T-helper 1 cell treated with Interleukin-12 subunit alpha and Interleukin-12 subunit beta and Interleukin-4 antibody, amounts not matched to agents 30 μg/mL and 1 μg/mL, for 36 hours (primary cell): ENCODE data around the gene ACO1.

Source experiments
- H3K27ac Mint-ChIP-seq: one replicate; pipeline ENCODE4 v1.8.0; 2021; ENCODE audit warnings: mild to moderate bottlenecking, mixed read lengths
- H3K27me3 Mint-ChIP-seq: one replicate; pipeline ENCODE4 v1.8.0; 2021; ENCODE audit warnings: low read depth, mixed read lengths
- H3K36me3 Mint-ChIP-seq: one replicate; pipeline ENCODE4 v1.8.0; 2021; ENCODE audit warnings: low read depth, mixed read lengths
- H3K4me1 Mint-ChIP-seq: one replicate; pipeline ENCODE4 v1.8.0; 2021; ENCODE audit warnings: low read depth, mixed read lengths
- H3K4me3 Mint-ChIP-seq: one replicate; pipeline ENCODE4 v1.8.0; 2021; ENCODE audit warnings: mild to moderate bottlenecking, moderate library complexity, mixed read lengths
- H3K9me3 Mint-ChIP-seq: one replicate; pipeline ENCODE4 v1.8.0; 2021; ENCODE audit warnings: mixed read lengths

Gene ACO1

GRCh38 chr9:32395510-32396216 lies 11.2 kb downstream of the ACO1 start:
- Mint-ChIP-seq H3K9me3 (no peaks in the 10 kb centered on the region), H3K36me3 (no peaks in the 10 kb centered on the region), H3K27me3 (no peaks in the 10 kb centered on the region), H3K4me1 (no peaks in the 10 kb centered on the region), H3K27ac (no peak overlapping the region), H3K4me3 (no peak overlapping the region)

- H3K27me3 Mint-ChIP-seq, result no peaks in the 10 kb centered on the region
- H3K4me1 Mint-ChIP-seq, result no peaks in the 10 kb centered on the region
- H3K4me3 Mint-ChIP-seq, result no peak overlapping the region
- no peaks in the 10 kb centered on the region for H3K9me3 Mint-ChIP-seq
- no peaks in the 10 kb centered on the region for H3K36me3 Mint-ChIP-seq
- no peak overlapping the region for H3K27ac Mint-ChIP-seq
Observed at GRCh38 chr9:32398207-32398606, 13.8 kb downstream of the ACO1 start.

DNA sequence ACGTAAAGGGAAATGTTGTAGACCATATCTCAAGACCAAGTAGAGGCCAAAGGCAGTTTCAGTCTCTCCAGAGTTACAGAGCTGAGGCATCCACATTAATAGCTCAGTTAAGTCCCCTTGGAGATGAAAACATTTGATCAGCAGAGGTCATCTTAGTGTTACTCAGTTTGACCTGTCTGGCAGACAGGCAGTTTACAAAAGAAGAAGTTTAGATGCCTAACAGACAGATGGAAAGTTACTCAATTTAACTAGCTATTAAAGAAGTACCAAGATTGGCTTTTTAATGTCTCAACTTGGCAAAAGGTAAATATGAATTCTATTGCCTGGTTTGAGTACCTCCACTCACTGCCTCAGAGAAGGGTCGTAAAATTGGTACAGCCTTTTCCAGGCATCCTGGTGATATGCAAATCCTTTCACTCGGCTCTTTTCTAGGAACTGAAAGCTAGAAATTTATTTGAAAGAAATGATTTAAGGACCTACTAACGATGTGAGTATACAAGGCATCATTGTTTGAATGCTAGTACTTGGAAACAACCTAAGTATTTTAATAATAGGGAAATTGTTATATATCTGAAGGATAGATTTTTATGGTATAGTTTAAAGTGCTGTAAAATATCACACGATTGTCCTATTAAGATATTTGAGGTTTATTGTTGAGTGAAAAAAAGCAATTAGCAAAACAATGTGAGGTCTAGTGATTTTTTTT lies 14.8 kb downstream of the ACO1 start:
- no peak overlapping the region for H3K27ac Mint-ChIP-seq
- H3K4me3 Mint-ChIP-seq, result no peak overlapping the region
- no peaks in the 10 kb centered on the region for H3K36me3 Mint-ChIP-seq
- H3K27me3 Mint-ChIP-seq, result no peaks in the 10 kb centered on the region
- peaks cover 5% of the 10 kb centered on the region for H3K4me1 Mint-ChIP-seq
- no peaks in the 10 kb centered on the region for H3K9me3 Mint-ChIP-seq

- peaks cover 3% of the 10 kb centered on the region for H3K36me3 Mint-ChIP-seq
- no peaks in the 10 kb centered on the region for H3K27me3 Mint-ChIP-seq
- peaks cover 5% of the 10 kb centered on the region for H3K4me1 Mint-ChIP-seq
- H3K9me3 Mint-ChIP-seq, result no peaks in the 10 kb centered on the region
- H3K27ac Mint-ChIP-seq, result no peak overlapping the region
- no peak overlapping the region for H3K4me3 Mint-ChIP-seq
Observed at GRCh38 chr9:32401488-32401887, 17.0 kb downstream of the ACO1 start.

- H3K4me3 Mint-ChIP-seq, result no peak overlapping the region
- no peak overlapping the region for H3K27ac Mint-ChIP-seq
- H3K27me3 Mint-ChIP-seq, result no peaks in the 10 kb centered on the region
- peaks cover 5% of the 10 kb centered on the region for H3K4me1 Mint-ChIP-seq
- H3K9me3 Mint-ChIP-seq, result no peaks in the 10 kb centered on the region
- H3K36me3 Mint-ChIP-seq, result peaks cover 12% of the 10 kb centered on the region
Observed at GRCh38 chr9:32403567-32404260, 19.3 kb downstream of the ACO1 start.

GRCh38 chr9:32404402-32404801 lies 20.0 kb downstream of the ACO1 start:
- Mint-ChIP-seq H3K4me3 (no peak overlapping the region), H3K9me3 (no peaks in the 10 kb centered on the region), H3K27me3 (no peaks in the 10 kb centered on the region), H3K27ac (no peak overlapping the region), H3K36me3 (peaks cover 14% of the 10 kb centered on the region), H3K4me1 (peaks cover 5% of the 10 kb centered on the region)

- no peak overlapping the region for H3K4me3 Mint-ChIP-seq
- no peak overlapping the region for H3K27ac Mint-ChIP-seq
Observed at GRCh38 chr9:32404856-32405255, 20.4 kb downstream of the ACO1 start.

DNA sequence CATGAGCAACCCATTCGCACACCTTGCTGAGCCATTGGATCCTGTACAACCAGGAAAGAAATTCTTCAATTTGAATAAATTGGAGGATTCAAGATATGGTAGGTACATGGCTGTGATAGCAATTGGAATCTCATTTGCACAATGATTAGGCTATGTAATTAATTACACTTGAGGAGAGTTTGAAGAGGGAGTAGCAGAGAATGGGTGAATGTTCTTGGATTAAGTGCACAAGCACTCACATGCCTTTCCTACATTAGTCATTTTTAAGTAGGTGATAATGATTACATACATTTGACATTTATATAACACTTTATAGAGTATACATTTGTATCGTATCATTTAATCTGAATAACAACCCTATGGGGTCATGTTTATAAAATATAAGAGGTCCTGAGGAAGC lies 21.1 kb downstream of the ACO1 start:
- Mint-ChIP-seq H3K27me3 (no peaks in the 10 kb centered on the region), H3K4me1 (peaks cover 5% of the 10 kb centered on the region), H3K27ac (no peak overlapping the region), H3K9me3 (no peaks in the 10 kb centered on the region), H3K36me3 (peaks cover 14% of the 10 kb centered on the region), H3K4me3 (no peak overlapping the region)

More at GRCh38 chr9:32404856-32405255, 20.4 kb downstream of the ACO1 start:
- Mint-ChIP-seq H3K9me3 (no peaks in the 10 kb centered on the region), H3K27me3 (no peaks in the 10 kb centered on the region), H3K36me3 (peaks cover 14% of the 10 kb centered on the region), H3K4me1 (peaks cover 5% of the 10 kb centered on the region)

GRCh38 chr9:32406046-32406445 lies 21.6 kb downstream of the ACO1 start:
- Mint-ChIP-seq H3K4me3 (no peak overlapping the region), H3K27me3 (no peaks in the 10 kb centered on the region), H3K27ac (no peak overlapping the region), H3K36me3 (peaks cover 14% of the 10 kb centered on the region), H3K4me1 (peaks cover 5% of the 10 kb centered on the region), H3K9me3 (no peaks in the 10 kb centered on the region)

GRCh38 chr9:32411753-32412152 lies 27.3 kb downstream of the ACO1 start:
- peaks cover 14% of the 10 kb centered on the region for H3K36me3 Mint-ChIP-seq
- no peak overlapping the region for H3K4me3 Mint-ChIP-seq
- no peaks in the 10 kb centered on the region for H3K4me1 Mint-ChIP-seq
- H3K27ac Mint-ChIP-seq, result no peak overlapping the region
- H3K27me3 Mint-ChIP-seq, result no peaks in the 10 kb centered on the region
- no peaks in the 10 kb centered on the region for H3K9me3 Mint-ChIP-seq

DNA sequence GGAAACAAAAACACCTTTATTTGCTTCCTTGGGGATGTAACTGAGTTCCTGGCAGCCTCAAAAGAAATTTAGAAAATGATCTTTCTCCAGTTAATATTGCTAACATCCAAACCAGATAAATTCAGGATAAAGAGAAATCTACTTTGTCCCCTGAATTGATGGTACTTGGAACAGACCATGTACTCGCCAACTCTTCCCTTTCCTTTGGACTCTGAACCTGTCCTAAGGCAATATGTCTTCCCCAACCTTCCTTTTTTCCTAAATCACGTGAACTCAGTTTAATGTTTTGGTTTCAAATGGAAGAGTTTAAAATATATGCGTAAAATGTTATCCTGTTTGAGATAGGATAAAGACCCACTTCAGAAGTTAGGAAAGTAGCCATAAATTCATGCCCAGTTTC lies 28.0 kb downstream of the ACO1 start:
- Mint-ChIP-seq H3K4me1 (no peaks in the 10 kb centered on the region), H3K9me3 (no peaks in the 10 kb centered on the region), H3K36me3 (peaks cover 9% of the 10 kb centered on the region), H3K27ac (no peak overlapping the region), H3K27me3 (no peaks in the 10 kb centered on the region), H3K4me3 (no peak overlapping the region)

DNA sequence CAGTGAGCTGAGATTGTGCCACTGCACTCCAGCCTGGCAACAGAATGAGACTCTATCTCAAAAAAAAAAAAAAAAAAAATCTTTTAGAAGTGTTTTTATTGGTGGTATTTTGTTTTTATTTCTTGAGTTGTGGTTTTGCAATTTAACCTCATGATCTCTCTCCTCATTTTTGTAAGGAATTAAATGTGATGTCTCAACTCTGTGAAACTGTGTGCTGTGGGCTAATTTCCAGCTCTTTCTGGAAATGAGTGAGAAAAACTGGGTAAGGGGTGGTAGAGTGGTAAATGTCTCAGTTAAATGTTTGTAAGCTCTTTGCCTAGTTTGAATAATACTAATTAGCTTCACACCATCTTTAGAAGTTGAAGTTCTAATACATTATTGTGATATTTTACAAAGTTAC lies 29.0 kb downstream of the ACO1 start:
- Mint-ChIP-seq H3K4me3 (no peak overlapping the region), H3K27ac (no peak overlapping the region), H3K4me1 (no peaks in the 10 kb centered on the region), H3K9me3 (no peaks in the 10 kb centered on the region), H3K27me3 (no peaks in the 10 kb centered on the region), H3K36me3 (peaks cover 11% of the 10 kb centered on the region)

DNA sequence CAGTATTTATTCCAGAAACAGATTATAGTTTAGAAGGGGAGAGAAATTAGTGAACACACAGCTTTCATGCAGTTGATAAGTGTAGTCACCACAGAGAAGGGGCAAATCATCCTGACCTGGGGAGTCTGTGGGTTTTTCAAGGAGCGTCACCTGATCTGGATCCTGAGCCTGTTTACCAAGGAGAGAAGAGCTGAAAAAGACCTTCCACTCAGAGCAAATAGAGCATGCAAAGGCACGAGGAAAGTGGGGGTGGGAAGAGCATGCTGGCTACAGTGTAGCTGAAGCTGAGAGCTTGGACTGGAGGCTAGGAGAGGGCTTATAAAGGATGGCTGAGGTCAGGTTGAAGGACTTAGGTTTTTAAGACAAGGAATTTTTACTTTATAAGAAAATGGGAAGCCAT lies 30.4 kb downstream of the ACO1 start:
- H3K4me3 Mint-ChIP-seq, result no peak overlapping the region
- H3K4me1 Mint-ChIP-seq, result no peaks in the 10 kb centered on the region
- H3K27ac Mint-ChIP-seq, result no peak overlapping the region
- no peaks in the 10 kb centered on the region for H3K9me3 Mint-ChIP-seq
- peaks cover 12% of the 10 kb centered on the region for H3K36me3 Mint-ChIP-seq
- no peaks in the 10 kb centered on the region for H3K27me3 Mint-ChIP-seq

- Mint-ChIP-seq H3K27me3 (no peaks in the 10 kb centered on the region), H3K36me3 (peaks cover 21% of the 10 kb centered on the region), H3K9me3 (no peaks in the 10 kb centered on the region), H3K4me3 (no peak overlapping the region), H3K27ac (no peak overlapping the region), H3K4me1 (no peaks in the 10 kb centered on the region)
Observed at GRCh38 chr9:32419921-32420320, 35.5 kb downstream of the ACO1 start.

DNA sequence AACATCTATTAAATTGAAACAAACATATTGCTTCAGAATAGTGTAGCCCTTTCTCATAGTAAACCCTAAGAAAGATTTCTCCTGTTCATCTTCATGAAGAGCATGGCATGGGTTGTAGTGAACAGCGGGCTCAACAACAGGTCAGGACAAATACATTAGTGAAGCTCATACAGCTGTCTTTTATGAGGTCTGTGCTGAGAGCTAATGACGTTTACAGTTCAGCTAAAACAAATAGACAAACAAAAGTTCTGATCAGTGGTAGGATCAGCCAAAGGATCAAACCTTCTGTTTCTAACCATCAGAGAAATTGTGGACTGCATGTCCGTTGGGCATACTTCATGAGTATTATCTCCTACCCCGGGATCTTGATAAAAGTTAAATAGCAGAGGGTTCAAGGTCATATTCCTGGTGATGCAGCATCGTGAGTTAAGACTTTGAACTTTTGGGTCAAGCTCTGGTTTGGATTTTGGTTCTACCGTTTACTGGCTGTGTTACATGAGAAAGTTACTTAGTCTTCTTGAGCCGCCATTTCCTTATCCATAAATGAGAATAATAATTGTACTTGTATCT lies 37.9 kb downstream of the ACO1 start:
- H3K27me3 Mint-ChIP-seq, result no peaks in the 10 kb centered on the region
- H3K4me3 Mint-ChIP-seq, result no peak overlapping the region
- peaks cover 22% of the 10 kb centered on the region for H3K36me3 Mint-ChIP-seq
- H3K4me1 Mint-ChIP-seq, result peaks cover 3% of the 10 kb centered on the region
- H3K27ac Mint-ChIP-seq, result no peak overlapping the region
- H3K9me3 Mint-ChIP-seq, result no peaks in the 10 kb centered on the region
